Fibroblast of lung (primary cell): Measurements from ENCODE around the gene PDCL3.

Experiments used
- CTCF ChIP-seq, 2 donors: IDR thresholded peaks in 1 of 2; conservative IDR thresholded peaks in 1 of 2; 1 replicate in 1 of 2; 2 replicates in 1 of 2; pipeline ENCODE4 v1.5.1; 2011 to 2012; ENCODE audit warnings: low read length in 2 of 2, control low read depth in 1 of 2, inconsistent platforms in 1 of 2, low read depth in 1 of 2, mild to moderate bottlenecking in 1 of 2
- EZH2 ChIP-seq: IDR thresholded peaks from 2 replicates; pipeline ENCODE4 v1.5.1; 2012; ENCODE audit warnings: low read length, control low read depth, mild to moderate bottlenecking; ENCODE audit errors: missing control alignments

GRCh38 chr2:100606332-100606725 is 43.5 kb downstream of the PDCL3 start:
- TF ChIP-seq CTCF (conservative IDR thresholded peaks at IDR 0.05 in 1 of 2, IDR thresholded peaks at IDR 0.05 in 1 of 2; ENCODE audit: low read depth in 1 of 2, low read length in 2 of 2) (no peak), EZH2 (no peak)
